ENCODE data around the gene APBA2.

GRCh38 chr15:29143909-29144635 lies 258.3 kb downstream of the APBA2 start:
- TF ChIP-seq CTCF (IDR thresholded peaks at IDR 0.05) (no peak), POLR2AphosphoS5 (IDR thresholded peaks at IDR 0.05) (no peak), POLR2A (IDR thresholded peaks at IDR 0.05; ENCODE audit: low read depth) (no peak)
